ENCODE measurements around the gene HOMEZ. TPM values are rescaled to one million over a fixed set of nuclear protein-coding genes. Genes with fewer than 3 reads are reported as not detected.

Gene HOMEZ
- total RNA-seq, 1 donor from 2014 or later, result 21.0 TPM

GRCh38 chr14:23307146-23307530, 21.2 kb upstream of the HOMEZ start:
- peak overlapping the region; percentile 85 for H3K27ac Mint-ChIP-seq
- peaks cover 15% of the 10 kb centered on the region for H3K36me3 Mint-ChIP-seq
- Histone ChIP-seq H3K4me3 (peak overlapping the region; percentile 74), H3K9ac (peak overlapping the region; percentile 82), H3K27me3 (peaks cover 15% of the 10 kb centered on the region), H3K4me2 (peak overlapping the region; percentile 79), H4K20me1 (ENCODE audit: low read depth) (no peaks in the 10 kb centered on the region), H3K79me2 (ENCODE audit: low read depth) (peaks cover 22% of the 10 kb centered on the region), H3K4me1 (peaks cover 16% of the 10 kb centered on the region), H3F3A (ENCODE audit: low read depth) (peaks cover 22% of the 10 kb centered on the region), H3K36me3 (no peaks in the 10 kb centered on the region), H3K27ac (no peak overlapping the region), H3K9me3 (ENCODE audit: low read depth) (no peaks in the 10 kb centered on the region), H2AFZ (replicated peaks) (no peak overlapping the region)
- peaks cover 4% of the 10 kb centered on the region for H3K9me3 Mint-ChIP-seq
- DNase-seq (ENCODE audit: low spot score), result no peak
- peak overlapping the region; percentile 94 for H3K4me3 Mint-ChIP-seq
- peaks cover 5% of the 10 kb centered on the region for H3K27me3 Mint-ChIP-seq (ENCODE audit: insufficient read depth, low read depth)
- TF ChIP-seq CTCF (IDR thresholded peaks at IDR 0.05) (no peak), EZH2phosphoT487 (IDR thresholded peaks at IDR 0.05) (no peak), EZH2 (IDR thresholded peaks at IDR 0.05) (no peak)
- peaks cover 26% of the 10 kb centered on the region for H3K4me1 Mint-ChIP-seq

- H3K4me2 ChIP-seq, result peak within 1 kb of the TSS; percentile 79
- H4K20me1 ChIP-seq (ENCODE audit: low read depth), result no peaks in the 10 kb centered on the region
- peak within 1 kb of the TSS; percentile 74 for H3K4me3 ChIP-seq
- H3K9ac ChIP-seq, result peak within 1 kb of the TSS; percentile 82
- peaks cover 22% of the 10 kb centered on the region for H3K79me2 ChIP-seq (ENCODE audit: low read depth)
- H3K36me3 ChIP-seq, result no peaks in the 10 kb centered on the region
- H3K27ac Mint-ChIP-seq, result peak within 1 kb of the TSS; percentile 89
- peaks cover 27% of the 10 kb centered on the region for H3F3A ChIP-seq (ENCODE audit: low read depth)
- peak; percentile 96 for DNase-seq (ENCODE audit: low spot score)
- peak within 1 kb of the TSS; percentile 94 for H3K4me3 Mint-ChIP-seq
- peaks cover 11% of the 10 kb centered on the region for H3K36me3 Mint-ChIP-seq
- no peak for TF ChIP-seq CTCF (IDR thresholded peaks at IDR 0.05)
- no peak for TF ChIP-seq EZH2phosphoT487 (IDR thresholded peaks at IDR 0.05)
- TF ChIP-seq EZH2 (IDR thresholded peaks at IDR 0.05), result no peak
- peak within 1 kb of the TSS; percentile 96 for H2AFZ ChIP-seq (replicated peaks)
- H3K27me3 Mint-ChIP-seq (ENCODE audit: insufficient read depth, low read depth), result peaks cover 5% of the 10 kb centered on the region
- peaks cover 26% of the 10 kb centered on the region for H3K4me1 Mint-ChIP-seq
- peaks cover 16% of the 10 kb centered on the region for H3K4me1 ChIP-seq
- H3K27me3 ChIP-seq, result peaks cover 15% of the 10 kb centered on the region
- H3K9me3 ChIP-seq (ENCODE audit: low read depth), result no peaks in the 10 kb centered on the region
- H3K27ac ChIP-seq, result peak within 1 kb of the TSS; percentile 62
- peaks cover 4% of the 10 kb centered on the region for H3K9me3 Mint-ChIP-seq
These were observed 20.6 kb upstream of the HOMEZ start, which contains the start of gene BCL2L2 for GRCh38 chr14:23306412-23307145. Gene BCL2L2 (plus strand): TSS chr14:23306833. CDS start chr14:23307768, 935 bp downstream.

- H3K4me1 Mint-ChIP-seq, result peaks cover 35% of the 10 kb centered on the region
- H3K4me3 ChIP-seq, result peak within 1 kb of the TSS; percentile 96
- H3K27me3 Mint-ChIP-seq (ENCODE audit: insufficient read depth, low read depth), result peaks cover 9% of the 10 kb centered on the region
- no peaks in the 10 kb centered on the region for H4K20me1 ChIP-seq (ENCODE audit: low read depth)
- peak within 1 kb of the TSS; percentile 79 for H3K4me2 ChIP-seq
- H3K36me3 Mint-ChIP-seq, result peaks cover 4% of the 10 kb centered on the region
- H3K79me2 ChIP-seq (ENCODE audit: low read depth), result peaks cover 8% of the 10 kb centered on the region
- H3K4me3 Mint-ChIP-seq, result peak within 1 kb of the TSS; percentile 97
- H3K27ac Mint-ChIP-seq, result peak within 1 kb of the TSS; percentile 96
- H3K27ac ChIP-seq, result peak within 1 kb of the TSS; percentile 64
- H3K9me3 ChIP-seq (ENCODE audit: low read depth), result no peaks in the 10 kb centered on the region
- peaks cover 14% of the 10 kb centered on the region for H3K4me1 ChIP-seq
- DNase-seq (ENCODE audit: low spot score), result peak; percentile 84
- H3K36me3 ChIP-seq, result no peaks in the 10 kb centered on the region
- H3K9ac ChIP-seq, result no peak within 1 kb of the TSS
- H3K9me3 Mint-ChIP-seq, result peaks cover 4% of the 10 kb centered on the region
- TF ChIP-seq EZH2 (IDR thresholded peaks at IDR 0.05) (no peak), CTCF (IDR thresholded peaks at IDR 0.05) (no peak), EZH2phosphoT487 (IDR thresholded peaks at IDR 0.05) (no peak)
- H3K27me3 ChIP-seq, result peaks cover 15% of the 10 kb centered on the region
- peak within 1 kb of the TSS; percentile 73 for H2AFZ ChIP-seq (replicated peaks)
- peaks cover 42% of the 10 kb centered on the region for H3F3A ChIP-seq (ENCODE audit: low read depth)
These were observed 16.6 kb upstream of the HOMEZ start, which contains the start of gene PPP1R3E for GRCh38 chr14:23302290-23303225. Gene PPP1R3E (minus strand): TSS chr14:23302859. CDS start chr14:23302576, 283 bp downstream.
